Hematopoietic multipotent progenitor cell treated with erythropoietin and hydrocortisone succinate and interleukin-3 and kit ligand, for 17 days (in vitro differentiated cells): Measurements from ENCODE around the gene PCBP3.

Experiments
- DNase-seq: peaks from one replicate; pipeline ENCODE4 v3.0.0-alpha.2; 2015; ENCODE audit warnings: low spot score

The PCBP3 gene

GRCh38 chr21:45931397-45931969 lies 288.0 kb downstream of the PCBP3 start:
- DNase-seq, result no peak

- DNase-seq, result no peak
Measured at GRCh38 chr21:45932922-45933502, 289.5 kb downstream of the PCBP3 start.

GRCh38 chr21:45934085-45934484 lies 290.6 kb downstream of the PCBP3 start:
- no peak for DNase-seq

GRCh38 chr21:45934554-45934953 lies 291.0 kb downstream of the PCBP3 start:
- DNase-seq, result no peak

- DNase-seq, result no peak
Measured at GRCh38 chr21:45935628-45936027, 292.1 kb downstream of the PCBP3 start.

GRCh38 chr21:45937721-45938452 lies 294.4 kb downstream of the PCBP3 start:
- DNase-seq, result no peak

GRCh38 chr21:45938453-45938755 lies 294.9 kb downstream of the PCBP3 start:
- DNase-seq, result no peak

GRCh38 chr21:45938811-45939520 lies 295.4 kb downstream of the PCBP3 start:
- no peak for DNase-seq

- no peak for DNase-seq
Measured at GRCh38 chr21:45939521-45940045, 296.1 kb downstream of the PCBP3 start.

GRCh38 chr21:45940091-45940490 lies 296.6 kb downstream of the PCBP3 start:
- no peak for DNase-seq

GRCh38 chr21:45940621-45941337 lies 297.3 kb downstream of the PCBP3 start:
- no peak for DNase-seq

GRCh38 chr21:45941338-45941710 lies 297.8 kb downstream of the PCBP3 start:
- no peak for DNase-seq

- DNase-seq, result no peak
Measured at GRCh38 chr21:45941717-45942546, 298.4 kb downstream of the PCBP3 start.

GRCh38 chr21:45942755-45943629 lies 299.5 kb downstream of the PCBP3 start:
- no peak for DNase-seq

- DNase-seq, result no peak
Measured at GRCh38 chr21:45943630-45944540, 300.4 kb downstream of the PCBP3 start.

- no peak for DNase-seq
Measured at GRCh38 chr21:45944601-45945000, 301.1 kb downstream of the PCBP3 start.

GRCh38 chr21:45945066-45945867 lies 301.7 kb downstream of the PCBP3 start:
- no peak for DNase-seq

- no peak for DNase-seq
Measured at GRCh38 chr21:45945868-45946210, 302.3 kb downstream of the PCBP3 start.

- DNase-seq, result no peak
Measured at GRCh38 chr21:45947296-45947695, 303.8 kb downstream of the PCBP3 start.
